Right cardiac atrium (tissue), 5 donors: Measurements from ENCODE around the gene NT5C3A. TPM values are rescaled to one million over a fixed set of nuclear protein-coding genes. Genes with fewer than 3 reads are reported as not detected.
"Not testable (repeated sequence)": the region's sequence is repeated elsewhere in the genome, so short reads cannot be mapped to it uniquely, and the experiment has no call there.

Source experiments
- ATAC-seq, 2 donors: fragments of 200-7000 bp; cut with Tn5 transposase; one replicate each; pipeline versions ENCODE4 v1.8.0 to v1.9.1; 2020; ENCODE audit warnings: moderate library complexity in 2 of 2, mild to moderate bottlenecking in 1 of 2
- DNase-seq, 3 donors: peaks; one replicate each; pipeline ENCODE4 v3.0.0-alpha.2; 2020
- H3K27ac ChIP-seq: one replicate; pipeline ENCODE4 v1.5.1; 2013; ENCODE audit warnings: mild to moderate bottlenecking, low read length, control low read depth, moderate library complexity
- H3K27me3 ChIP-seq: one replicate; pipeline ENCODE4 v1.6.1; 2013; ENCODE audit not compliant: control insufficient read depth, insufficient read depth
- H3K4me1 ChIP-seq: one replicate; pipeline ENCODE4 v1.6.1; 2013; ENCODE audit warnings: low read length; ENCODE audit not compliant: control insufficient read depth, insufficient read depth
- H3K4me3 ChIP-seq: one replicate; pipeline ENCODE4 v1.5.1; 2013; ENCODE audit warnings: low read length, control low read depth
- H3K9me3 ChIP-seq: one replicate; pipeline ENCODE4 v1.6.1; 2013; ENCODE audit warnings: low read length; ENCODE audit not compliant: control insufficient read depth
- WGBS: extraction: QIAGEN DNeasy Blood & Tissue Kit; methylation state at CpG from one replicate; pipeline ENCODE4 v1.1.7; 2013; 5-methylcytosine and 5-hydroxymethylcytosine counted together
- intact Hi-C, 4 donors: fragments of 100-400 bp; cut with DNase I; formaldehyde crosslinking; loops; one replicate each; pipeline versions ENCODE4 v1.11.0 to v1.14.0; 2022 to 2023
- polyA plus RNA-seq: library from polyadenylated mRNA; stranded (reverse); fragments of 200-250 nt; gene quantifications from one replicate; pipeline ENCODE4 v1.2.3, GENCODE V29; 2013
- total RNA-seq, 4 donors: library from RNA; stranded (reverse); fragmentation: NEBNext Ultra II Directional; extraction: Animal tissue kit (Norgen Biotek cat#: 25700); gene quantifications; one replicate each; pipeline ENCODE4 v1.2.1, GENCODE V29; 2021
- donor health status: healthy with polysubstance abuse.
- donor health status: DM: no; HTN: yes; CAD: no.
- donor health status: DM: no; HTN: no; CAD: no.
- donor health status: DM: no; HTN: yes; CAD: no; lungs with severe emphysema.
- donor health status: DM: yes; HTN: yes; CAD: no.

Gene NT5C3A
- total and polyA plus RNA-seq, 5 donors = 12.8 to 21.9 (median 15.0) TPM

- H3K4me1 ChIP-seq, H3K9me3 ChIP-seq, ATAC-seq, H3K27me3 ChIP-seq, H3K4me3 ChIP-seq, DNase-seq, H3K27ac ChIP-seq, intact Hi-C loops: not testable (repeated sequence)
Observed at GRCh38 chr7:33003111-33003510, 59.5 kb downstream of the NT5C3A start.

- H3K4me3 ChIP-seq, H3K4me1 ChIP-seq, intact Hi-C loops, H3K27me3 ChIP-seq, DNase-seq, H3K27ac ChIP-seq, H3K9me3 ChIP-seq, ATAC-seq: not testable (repeated sequence)
- WGBS = 21% methylated on average over 4 of the region's 4 CpGs
Observed at GRCh38 chr7:32999380-32999779, 63.2 kb downstream of the NT5C3A start.

- intact Hi-C loops, H3K4me1 ChIP-seq, H3K4me3 ChIP-seq, H3K27me3 ChIP-seq, H3K9me3 ChIP-seq: not testable (repeated sequence)
- DNase-seq = peak; percentile 50 to 75 (median 67)
- WGBS = 14% methylated on average over 14 of the region's 14 CpGs
- H3K27ac ChIP-seq = peak overlapping the region; percentile 80
- ATAC-seq = peak; percentile 94 to 95
Observed at GRCh38 chr7:32998361-32999171, 64.0 kb downstream of the NT5C3A start.

- WGBS = 30% methylated on average over 3 of the region's 4 CpGs
- H3K4me1 ChIP-seq, H3K27ac ChIP-seq, H3K4me3 ChIP-seq, H3K27me3 ChIP-seq, intact Hi-C loops, H3K9me3 ChIP-seq, DNase-seq: not testable (repeated sequence)
- ATAC-seq = peak in 1 of 2 donors; percentile 12
Observed at GRCh38 chr7:32997956-32998355, 64.6 kb downstream of the NT5C3A start.

GRCh38 chr7:32992750-32993149 is 69.8 kb downstream of the NT5C3A start:
- DNase-seq, H3K4me3 ChIP-seq, intact Hi-C loops, H3K4me1 ChIP-seq, H3K27me3 ChIP-seq, H3K27ac ChIP-seq, H3K9me3 ChIP-seq: not testable (repeated sequence)
- ATAC-seq = peak in 1 of 2 donors; percentile 25
- 62% methylated on average over 6 of the region's 6 CpGs for WGBS

- WGBS = 61% methylated on average over 9 of the region's 9 CpGs
- peak in 1 of 3 donors; percentile 17 for DNase-seq
- H3K4me3 ChIP-seq, H3K27me3 ChIP-seq, ATAC-seq, H3K4me1 ChIP-seq, H3K27ac ChIP-seq, H3K9me3 ChIP-seq, intact Hi-C loops: not testable (repeated sequence)
Observed at GRCh38 chr7:32991975-32992700, 70.4 kb downstream of the NT5C3A start.

DNA sequence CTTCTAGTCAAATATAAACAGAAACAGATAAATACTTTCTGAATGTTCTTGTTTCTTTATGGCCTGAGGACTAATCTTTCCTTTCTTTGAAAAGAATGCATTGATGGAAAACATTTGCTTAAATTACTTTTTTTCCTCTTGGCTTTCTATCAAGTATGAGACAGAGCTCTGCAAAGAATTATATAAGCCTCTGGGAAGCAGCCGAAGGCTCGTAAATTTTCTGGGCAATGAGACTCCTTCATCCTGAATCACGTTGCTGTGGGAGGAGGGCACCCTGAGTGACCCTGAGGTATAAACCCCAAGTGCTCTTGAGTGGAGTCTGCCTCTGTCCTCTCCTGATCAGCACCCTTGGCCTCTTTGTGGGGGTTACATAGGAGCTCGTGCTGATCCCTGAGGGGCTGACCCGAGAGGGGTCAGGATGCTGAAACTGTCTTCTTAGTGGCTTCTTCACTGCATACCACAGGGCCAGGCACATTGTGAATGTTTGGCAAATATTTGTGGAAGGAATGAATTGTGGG is 71.4 kb downstream of the NT5C3A start:
- 49% methylated on average over 4 of the region's 5 CpGs for WGBS
- not testable (repeated sequence) for DNase-seq, ATAC-seq

DNA sequence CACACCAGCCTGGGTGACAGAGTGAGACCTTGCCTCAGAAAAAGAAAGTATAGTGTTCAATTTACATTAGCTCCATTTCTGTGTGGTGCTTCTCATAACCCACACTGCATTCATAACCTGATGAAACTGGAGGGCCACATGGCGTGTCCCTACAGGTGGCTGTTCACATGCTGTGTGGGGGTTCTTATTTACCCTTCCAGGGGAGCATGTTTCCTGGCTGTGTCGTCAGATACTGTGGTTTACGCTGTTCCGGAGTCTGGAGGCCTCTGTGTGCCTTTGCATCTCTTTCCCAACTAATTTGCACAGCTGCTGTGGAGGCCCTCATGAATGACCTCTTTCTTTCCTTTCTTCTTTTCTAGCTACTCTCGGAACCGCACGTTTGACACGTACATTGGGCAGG is 74.4 kb downstream of the NT5C3A start:
- ATAC-seq, H3K4me1 ChIP-seq, DNase-seq, H3K9me3 ChIP-seq, H3K27me3 ChIP-seq, H3K4me3 ChIP-seq, intact Hi-C loops, H3K27ac ChIP-seq: not testable (repeated sequence)
- 72% methylated on average over 8 of the region's 8 CpGs for WGBS

More for the DNA sequence above, 71.4 kb downstream of the NT5C3A start:
- intact Hi-C loops, H3K9me3 ChIP-seq, H3K4me1 ChIP-seq, H3K4me3 ChIP-seq, H3K27me3 ChIP-seq, H3K27ac ChIP-seq: not testable (repeated sequence)

GRCh38 chr7:32979902-32980301 is 82.7 kb downstream of the NT5C3A start:
- ATAC-seq, DNase-seq, H3K27ac ChIP-seq, intact Hi-C loops, H3K9me3 ChIP-seq, H3K27me3 ChIP-seq, H3K4me3 ChIP-seq, H3K4me1 ChIP-seq: not testable (repeated sequence)
- WGBS = no CpG with 5 or more reads among the region's 2 CpGs

DNA sequence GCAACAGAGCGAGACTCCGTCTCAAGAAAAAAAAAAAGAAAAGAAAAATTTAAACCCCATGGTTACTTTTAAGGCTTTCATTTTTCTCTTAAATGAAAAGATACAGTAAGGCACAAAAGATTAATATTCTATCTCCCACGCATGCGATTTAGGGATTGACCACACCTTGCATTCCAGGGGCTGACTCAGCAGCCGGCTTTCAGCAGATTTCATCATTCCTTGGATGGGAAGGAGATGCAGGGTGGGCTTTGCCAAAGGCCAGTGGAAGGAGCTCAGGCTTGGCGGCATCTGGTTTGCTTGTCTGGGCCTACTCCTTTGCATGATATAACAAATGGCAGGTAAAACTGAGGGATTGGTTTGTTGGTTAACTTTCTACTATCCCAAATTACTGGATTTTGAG is 83.3 kb downstream of the NT5C3A start:
- ATAC-seq, intact Hi-C loops, H3K4me3 ChIP-seq, H3K4me1 ChIP-seq, H3K27ac ChIP-seq, H3K27me3 ChIP-seq, H3K9me3 ChIP-seq: not testable (repeated sequence)
- peak in 2 of 3 donors; percentile 32 to 48 for DNase-seq
- 88% methylated on average over 6 of the region's 6 CpGs for WGBS

DNA sequence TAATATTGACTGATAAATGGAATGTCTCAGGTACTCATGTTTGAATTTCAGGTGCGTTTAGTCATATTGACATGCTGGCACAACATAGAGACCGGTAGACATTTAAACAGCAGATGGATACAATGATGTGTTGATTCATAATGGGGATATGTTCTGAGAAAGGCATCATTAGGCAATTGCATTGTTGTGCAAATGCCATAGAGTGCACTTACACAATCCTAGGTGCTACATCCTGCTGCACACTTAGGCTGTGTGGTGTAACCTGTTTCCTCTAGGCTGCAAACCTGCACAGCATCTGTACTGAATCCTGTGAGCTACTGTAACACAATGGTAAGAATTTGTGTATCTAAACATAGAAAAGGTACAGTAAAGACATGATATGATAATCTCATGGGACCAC is 85.4 kb downstream of the NT5C3A start:
- H3K27ac ChIP-seq, DNase-seq, H3K27me3 ChIP-seq, H3K9me3 ChIP-seq, intact Hi-C loops, H3K4me1 ChIP-seq, H3K4me3 ChIP-seq, ATAC-seq: not testable (repeated sequence)
- 92% methylated on average over 2 of the region's 2 CpGs for WGBS
